CD4-positive, alpha-beta T cell (primary cell): ENCODE results near the gene PLXDC2. TPM values are rescaled to one million over a fixed set of nuclear protein-coding genes. Genes with fewer than 3 reads are reported as not detected.

Source experiments
- ATAC-seq: fragments of 200-7000 bp; cut with Tn5 transposase; one replicate; pipeline ENCODE4 v1.10.0; 2022; ENCODE audit warnings: mild to moderate bottlenecking; ENCODE audit not compliant: poor library complexity
- CTCF ChIA-PET: fragments of 350-600 bp; sonication (Branson Sonifier 250); formaldehyde crosslinking; loops from one replicate; lab custom pipeline; 2021; ENCODE audit warnings: antibody characterized with exemption, inconsistent platforms; lab: Charles Lee
- POLR2A ChIA-PET: fragments of 350-600 bp; sonication (Branson Sonifier 250); formaldehyde crosslinking; loops from one replicate; lab custom pipeline; 2021; ENCODE audit warnings: antibody characterized with exemption, inconsistent platforms; lab: Charles Lee
- DNase-seq, 14 experiments: peaks; one replicate each; pipeline ENCODE4 v3.0.0-alpha.2; 2013 to 2020; ENCODE audit warnings: mixed read lengths in 2 of 14
- H3K27ac ChIP-seq, 2 donors: one replicate each; pipeline versions ENCODE4 v1.5.1 to v1.7.0; 2013; ENCODE audit warnings: low read length in 2 of 2, low read depth in 1 of 2, mild to moderate bottlenecking in 1 of 2
- H3K27me3 ChIP-seq, 2 experiments: 1 replicate in 1 of 2; 2 replicates in 1 of 2; pipeline versions ENCODE4 v1.6.1 to v1.7.0; 2013; ENCODE audit warnings: low read length in 2 of 2, control low read depth in 1 of 2, mild to moderate bottlenecking in 1 of 2, moderate library complexity in 1 of 2; ENCODE audit not compliant: insufficient read depth in 2 of 2, control insufficient read depth in 1 of 2
- H3K36me3 ChIP-seq: one replicate; pipeline ENCODE4 v1.6.1; 2013; ENCODE audit warnings: low read length, control low read depth; ENCODE audit not compliant: insufficient read depth
- H3K4me1 ChIP-seq: one replicate; pipeline ENCODE4 v1.6.1; 2013; ENCODE audit warnings: low read length, control low read depth; ENCODE audit not compliant: insufficient read depth
- H3K4me3 ChIP-seq: one replicate; pipeline ENCODE4 v1.5.1; 2013; ENCODE audit warnings: mild to moderate bottlenecking, low read length, moderate library complexity
- H3K9me3 ChIP-seq, 2 experiments: 1 replicate in 1 of 2; 2 replicates in 1 of 2; pipeline versions ENCODE4 v1.6.1 to v1.7.0; 2013; ENCODE audit warnings: low read length in 2 of 2, mild to moderate bottlenecking in 2 of 2, control low read depth in 1 of 2, moderate library complexity in 1 of 2; ENCODE audit not compliant: control insufficient read depth in 1 of 2, insufficient read depth in 1 of 2
- H3K27ac Mint-ChIP-seq: one replicate; pipeline ENCODE4 v1.8.0; 2020; ENCODE audit warnings: mixed read lengths
- H3K27me3 Mint-ChIP-seq: one replicate; pipeline ENCODE4 v1.8.0; 2021; ENCODE audit warnings: mixed read lengths
- H3K36me3 Mint-ChIP-seq: one replicate; pipeline ENCODE4 v1.8.0; 2021; ENCODE audit warnings: low read depth, mixed read lengths
- H3K4me1 Mint-ChIP-seq: one replicate; pipeline ENCODE4 v1.8.0; 2021; ENCODE audit warnings: low read depth, mixed read lengths
- H3K4me3 Mint-ChIP-seq: one replicate; pipeline ENCODE4 v1.8.0; 2020; ENCODE audit warnings: mild to moderate bottlenecking, mixed read lengths
- H3K9me3 Mint-ChIP-seq: one replicate; pipeline ENCODE4 v1.8.0; 2020; ENCODE audit warnings: mixed read lengths
- CTCF ChIP-seq: fragments of 200-600 bp; IDR thresholded peaks from one replicate; pipeline ENCODE4 v1.8.0; 2022; ENCODE audit warnings: antibody characterized with exemption, mild to moderate bottlenecking
- intact Hi-C, 2 experiments: fragments of 100-400 bp; cut with DNase I in 1 of 2; cut with micrococcal nuclease in 1 of 2; formaldehyde crosslinking; loops; one replicate each; pipeline versions ENCODE4 v1.15.1 to v1.9.0; 2023 to 2025; cut with DNase I, micrococcal nuclease
- total RNA-seq, 174 experiments: library from RNA in 2 of 174; stranded (reverse) in 2 of 174; gene quantifications; one replicate each; pipeline ENCODE4 v1.2.3 and lab custom pipeline; 2021 to 2026

PLXDC2 gene
- total RNA-seq, 2 experiments from 2014 or later: 0.41 to 0.61 TPM

DNA sequence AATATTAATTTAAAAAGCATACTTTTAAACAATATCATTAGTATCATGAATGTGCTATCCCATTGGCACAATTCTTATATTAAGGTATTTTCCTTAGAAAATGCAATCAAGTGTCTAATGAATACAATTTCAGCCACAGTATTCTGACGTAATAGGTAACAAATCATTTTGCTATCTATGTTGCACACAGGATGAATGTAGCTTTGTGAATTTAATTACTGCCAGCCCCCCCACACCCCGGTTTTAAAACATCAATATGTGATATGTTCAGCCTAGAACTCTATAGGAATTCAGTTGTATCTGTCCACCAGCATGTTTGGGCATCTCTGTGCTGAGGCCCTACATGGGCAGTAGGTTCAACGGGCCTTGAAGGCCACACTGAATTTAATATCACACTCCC lies 274.6 kb downstream of the PLXDC2 start:
- ChIA-PET CTCF (no interaction called here), POLR2A (no interaction called here)
- no peaks in the 10 kb centered on the region for H3K27me3 ChIP-seq
- intact Hi-C loops: no loop called here
- H3K27ac Mint-ChIP-seq: no peak overlapping the region
- ATAC-seq (no peak), DNase-seq (no peak)
- no peak overlapping the region for H3K4me3 ChIP-seq
- no peak overlapping the region for H3K4me3 Mint-ChIP-seq
- TF ChIP-seq CTCF: no peak
- no peaks in the 10 kb centered on the region for H3K4me1 ChIP-seq
- H3K9me3 ChIP-seq: no peaks in the 10 kb centered on the region
- no peaks in the 10 kb centered on the region for H3K4me1 Mint-ChIP-seq
- H3K36me3 Mint-ChIP-seq: no peaks in the 10 kb centered on the region
- H3K36me3 ChIP-seq: no peaks in the 10 kb centered on the region
- no peaks in the 10 kb centered on the region for H3K27me3 Mint-ChIP-seq
- no peak overlapping the region for H3K27ac ChIP-seq
- H3K9me3 Mint-ChIP-seq: peaks cover 2% of the 10 kb centered on the region

DNA sequence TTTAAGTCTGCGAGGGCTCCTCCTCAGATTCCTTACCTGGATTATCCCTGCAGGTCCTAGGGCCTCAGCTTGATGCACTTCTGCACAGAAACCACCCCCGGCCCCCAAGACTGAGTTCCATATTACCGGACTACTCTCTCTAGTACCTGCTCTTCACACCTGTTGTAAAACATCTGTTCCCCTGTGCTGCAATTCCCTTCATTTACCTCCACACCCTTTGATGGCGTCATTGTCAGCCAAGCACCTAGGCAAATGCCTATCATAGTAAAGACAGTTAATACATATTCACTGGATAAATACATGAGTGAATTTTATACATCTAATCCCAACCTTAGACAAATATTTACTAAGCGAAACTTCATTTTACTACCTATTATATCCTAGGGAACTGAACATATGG lies 275.5 kb downstream of the PLXDC2 start:
- intact Hi-C loops: no loop called here

DNA sequence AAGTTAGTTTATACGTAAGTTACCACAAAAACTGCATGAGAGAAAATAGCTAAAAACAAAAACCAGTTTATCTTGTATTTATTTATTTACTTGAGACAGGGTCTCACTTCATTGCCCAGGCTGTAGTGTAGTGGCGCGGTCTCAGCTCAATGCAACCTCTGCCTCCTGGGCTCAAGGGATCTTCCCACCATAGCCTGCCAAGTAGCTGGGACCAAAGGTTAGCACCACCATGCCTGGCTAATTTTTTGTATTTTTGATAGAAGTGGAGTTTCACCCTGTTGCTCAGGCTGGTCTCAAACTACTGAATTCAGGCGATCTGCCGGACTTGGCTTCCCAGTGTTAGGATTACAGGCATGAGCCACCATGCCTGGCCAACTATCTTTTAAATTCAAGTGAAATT lies 277.4 kb downstream of the PLXDC2 start:
- ATAC-seq (no peak), DNase-seq (no peak)
- H3K4me3 Mint-ChIP-seq: no peak overlapping the region
- no peaks in the 10 kb centered on the region for H3K9me3 ChIP-seq
- no peaks in the 10 kb centered on the region for H3K36me3 ChIP-seq
- ChIA-PET POLR2A (no interaction called here), CTCF (no interaction called here)
- intact Hi-C loops: no loop called here
- no peaks in the 10 kb centered on the region for H3K27me3 ChIP-seq
- H3K4me3 ChIP-seq: no peak overlapping the region
- peaks cover 2% of the 10 kb centered on the region for H3K9me3 Mint-ChIP-seq
- H3K36me3 Mint-ChIP-seq: no peaks in the 10 kb centered on the region
- H3K4me1 ChIP-seq: no peaks in the 10 kb centered on the region
- no peak for TF ChIP-seq CTCF
- no peaks in the 10 kb centered on the region for H3K4me1 Mint-ChIP-seq
- no peak overlapping the region for H3K27ac Mint-ChIP-seq
- no peaks in the 10 kb centered on the region for H3K27me3 Mint-ChIP-seq
- no peak overlapping the region for H3K27ac ChIP-seq

More for the DNA sequence above, 275.5 kb downstream of the PLXDC2 start:
- no peak for DNase-seq
- no peak overlapping the region for H3K27ac Mint-ChIP-seq
- H3K36me3 Mint-ChIP-seq: no peaks in the 10 kb centered on the region
- no peak overlapping the region for H3K4me3 Mint-ChIP-seq
- no peaks in the 10 kb centered on the region for H3K4me1 Mint-ChIP-seq
- ChIA-PET CTCF (no interaction called here), POLR2A (no interaction called here)
- Histone ChIP-seq H3K27ac (no peak overlapping the region), H3K9me3 (no peaks in the 10 kb centered on the region), H3K4me1 (no peaks in the 10 kb centered on the region), H3K4me3 (no peak overlapping the region), H3K27me3 (no peaks in the 10 kb centered on the region), H3K36me3 (no peaks in the 10 kb centered on the region)
- TF ChIP-seq CTCF: no peak
- H3K9me3 Mint-ChIP-seq: peaks cover 2% of the 10 kb centered on the region
- no peak for ATAC-seq
- H3K27me3 Mint-ChIP-seq: no peaks in the 10 kb centered on the region
